Ectodermal cell (in vitro differentiated cells): ENCODE data around the gene PRRX1.
A peak's percentile ranks its signal among the peaks of the same experiment; 100 is the strongest.

Source experiments
- H3K27ac ChIP-seq: 2 replicates; pipeline ENCODE4 v1.7.0; 2013; ENCODE audit warnings: mild to moderate bottlenecking, low read depth, low read length; ENCODE audit not compliant: insufficient read depth, poor library complexity, severe bottlenecking
- H3K27me3 ChIP-seq: 2 replicates; pipeline ENCODE4 v1.7.0; 2013; ENCODE audit warnings: mild to moderate bottlenecking, low read length; ENCODE audit not compliant: insufficient read depth, control insufficient read depth, poor library complexity, severe bottlenecking
- H3K36me3 ChIP-seq: one replicate; pipeline ENCODE4 v1.7.0; 2013; ENCODE audit warnings: low read length; ENCODE audit not compliant: control insufficient read depth, insufficient read depth
- H3K4me1 ChIP-seq: one replicate; pipeline ENCODE4 v1.7.0; 2013; ENCODE audit warnings: low read length; ENCODE audit not compliant: control insufficient read depth, insufficient read depth
- H3K4me3 ChIP-seq: 2 replicates; pipeline ENCODE4 v1.7.0; 2013; ENCODE audit warnings: low read depth, low read length, control low read depth; ENCODE audit not compliant: insufficient read depth
- H3K9me3 ChIP-seq: 2 replicates; pipeline ENCODE4 v1.7.0; 2013; ENCODE audit warnings: mild to moderate bottlenecking, low read length, moderate library complexity; ENCODE audit not compliant: control insufficient read depth
- WGBS, 2 experiments: methylation state at CpG; one replicate each; pipeline ENCODE4 v1.1.7; 2013; ENCODE audit warnings: missing lambda C conversion rate in 2 of 2; 5-methylcytosine and 5-hydroxymethylcytosine counted together

The PRRX1 gene

DNA sequence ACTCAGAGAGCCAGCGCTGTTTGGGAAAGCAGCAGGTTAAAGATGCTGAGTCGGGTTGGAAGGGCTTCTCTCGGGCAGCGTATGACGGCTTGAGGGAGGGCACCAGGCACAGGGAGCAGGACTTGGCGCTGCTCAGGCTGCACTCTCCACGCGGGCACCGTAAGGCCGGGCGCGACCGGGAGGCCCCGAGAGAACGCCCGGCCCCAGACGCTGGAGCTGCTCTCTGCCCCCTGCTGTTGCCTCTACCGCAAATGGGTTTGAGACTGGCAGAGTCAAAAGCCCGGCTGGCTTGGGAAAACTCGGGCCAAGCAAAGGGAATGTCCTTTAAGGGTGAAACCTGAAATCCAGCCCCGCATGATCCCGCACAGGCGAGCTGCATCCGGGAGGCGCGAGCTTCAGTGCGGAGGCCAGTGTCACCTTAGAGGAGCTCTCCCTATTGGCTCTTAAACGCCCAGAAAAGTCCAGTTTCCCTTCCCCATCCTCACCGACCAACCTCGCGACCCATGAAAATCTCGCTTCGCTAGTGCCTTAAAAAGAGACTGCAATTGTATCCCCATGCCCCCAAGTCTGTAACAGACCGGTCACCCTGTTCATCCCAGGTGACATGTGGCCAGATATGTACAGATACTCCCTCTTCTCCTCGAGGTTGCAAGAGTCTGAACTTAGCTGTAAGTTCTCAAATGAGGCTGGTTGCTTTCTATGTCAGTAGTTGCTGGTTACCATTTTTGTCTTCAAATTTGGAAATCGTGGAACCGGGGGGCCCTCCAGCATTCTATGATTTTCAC lies 1.1 kb downstream of the PRRX1 start:
- Histone ChIP-seq H3K36me3 (no peaks in the 10 kb centered on the region), H3K9me3 (no peaks in the 10 kb centered on the region), H3K27me3 (peaks cover 100% of the 10 kb centered on the region), H3K4me1 (peaks cover 30% of the 10 kb centered on the region), H3K27ac (no peak overlapping the region), H3K4me3 (peak overlapping the region; percentile 56)
- WGBS, 2 experiments: 5 to 7% methylated on average over 37 of the region's 37 CpGs

DNA sequence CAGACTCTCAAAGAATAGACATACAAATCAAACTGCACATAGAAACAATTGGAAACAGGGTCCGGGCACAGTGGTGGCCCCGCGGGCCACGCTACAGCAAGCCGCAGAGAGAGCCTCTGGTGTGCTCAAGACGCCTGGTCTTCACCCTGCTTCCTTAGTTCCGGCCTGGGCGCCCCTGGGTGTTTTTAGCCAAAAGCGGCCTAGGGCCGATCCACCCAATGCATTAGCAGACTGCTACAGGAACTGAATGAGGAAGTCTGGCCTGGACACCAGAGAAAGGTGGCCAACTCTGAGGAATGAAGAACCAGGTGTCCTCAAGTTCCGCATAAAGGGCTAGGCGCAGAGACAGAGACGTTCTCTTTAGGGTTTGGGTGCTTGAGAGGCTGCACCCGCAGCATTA lies 1.7 kb downstream of the PRRX1 start:
- Histone ChIP-seq H3K4me1 (peaks cover 30% of the 10 kb centered on the region), H3K36me3 (no peaks in the 10 kb centered on the region), H3K27ac (no peak overlapping the region), H3K9me3 (no peaks in the 10 kb centered on the region), H3K4me3 (no peak overlapping the region), H3K27me3 (peaks cover 100% of the 10 kb centered on the region)
- WGBS, 2 experiments: 50 to 52% methylated on average over 14 of the region's 14 CpGs

DNA sequence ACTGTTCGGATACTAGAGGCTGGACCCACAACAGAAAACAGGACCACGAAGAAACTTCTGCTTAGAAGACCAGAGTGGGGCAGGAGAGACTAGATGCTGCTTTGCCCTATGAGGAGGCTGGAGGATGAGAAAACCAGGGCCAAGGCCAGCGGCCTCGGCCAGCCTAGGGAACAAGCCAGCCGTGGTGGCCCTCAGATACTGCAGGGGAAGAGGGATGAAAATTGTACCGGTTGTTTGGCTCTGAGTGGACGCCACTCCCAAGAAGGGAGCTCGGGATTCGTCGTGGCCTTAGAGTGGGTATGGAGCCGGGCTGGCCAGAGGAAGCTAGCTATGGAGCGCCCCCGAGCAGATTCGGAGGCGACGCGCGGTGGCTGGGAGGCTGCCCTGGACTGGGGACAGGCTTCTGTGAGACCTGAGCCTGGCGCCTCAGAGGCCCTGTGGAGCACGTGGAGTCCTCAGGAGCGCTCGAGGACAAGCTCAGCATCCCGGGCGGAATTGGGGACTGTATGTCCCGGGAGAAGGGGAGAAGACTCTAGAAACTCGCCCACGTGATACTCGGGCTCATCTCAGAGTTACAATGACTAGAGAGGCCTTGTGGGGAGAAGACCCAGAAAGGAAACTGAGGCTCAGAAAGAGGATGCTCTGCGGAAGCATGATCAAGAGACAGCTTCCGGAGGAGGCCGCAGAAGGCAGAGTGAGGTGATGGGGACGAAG lies 2.8 kb downstream of the PRRX1 start:
- 44 to 45% methylated on average over 32 of the region's 32 CpGs for WGBS, 2 experiments
- Histone ChIP-seq H3K9me3 (no peaks in the 10 kb centered on the region), H3K36me3 (no peaks in the 10 kb centered on the region), H3K27me3 (peaks cover 100% of the 10 kb centered on the region), H3K27ac (no peak overlapping the region), H3K4me3 (no peak overlapping the region), H3K4me1 (peaks cover 34% of the 10 kb centered on the region)

DNA sequence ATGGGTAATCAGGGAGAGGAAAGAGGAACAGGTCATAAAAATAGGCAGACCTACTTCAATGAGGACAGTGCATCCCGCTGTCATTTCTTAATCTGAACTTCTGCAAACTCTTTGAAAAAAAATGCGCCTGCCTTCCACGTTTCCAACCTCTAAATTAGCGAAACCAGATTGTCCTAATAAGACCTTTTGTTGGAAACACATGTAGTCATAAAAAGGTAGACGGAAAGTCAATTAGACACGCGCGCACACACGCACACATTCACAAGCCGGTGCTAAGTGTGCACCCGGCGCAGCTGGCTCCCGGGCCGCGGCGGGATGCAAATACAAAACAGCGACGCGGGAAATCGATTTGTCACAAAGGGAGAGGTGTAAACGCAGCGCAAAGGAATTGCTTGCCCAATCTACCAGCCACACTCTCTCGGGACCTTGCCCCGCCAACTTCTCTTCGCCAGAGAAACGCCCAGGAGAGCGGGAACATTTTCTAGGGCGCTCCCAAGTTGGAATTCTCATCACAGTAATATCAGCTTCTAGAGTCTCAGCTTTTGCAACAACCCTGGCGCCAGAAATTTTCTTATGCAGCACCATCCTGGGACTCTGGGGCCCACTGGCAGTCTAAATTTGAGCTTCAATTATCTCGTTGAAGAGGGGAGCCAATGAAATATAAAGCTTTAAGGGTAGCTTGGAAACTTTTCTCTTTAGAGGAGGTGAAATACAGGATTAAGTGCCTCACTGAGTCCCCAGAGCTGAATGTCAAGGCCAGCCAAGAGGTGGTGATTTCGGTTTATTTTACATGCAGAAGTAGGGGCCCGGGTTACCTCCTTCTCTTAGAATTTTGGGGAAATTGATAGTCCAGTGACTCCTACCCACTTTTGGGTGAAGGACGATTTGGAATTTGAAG lies 4.5 kb downstream of the PRRX1 start:
- WGBS, 2 experiments: 13 to 16% methylated on average over 33 of the region's 33 CpGs
- Histone ChIP-seq H3K9me3 (no peaks in the 10 kb centered on the region), H3K4me3 (no peak overlapping the region), H3K36me3 (no peaks in the 10 kb centered on the region), H3K27ac (no peak overlapping the region), H3K27me3 (peaks cover 88% of the 10 kb centered on the region), H3K4me1 (peaks cover 23% of the 10 kb centered on the region)

DNA sequence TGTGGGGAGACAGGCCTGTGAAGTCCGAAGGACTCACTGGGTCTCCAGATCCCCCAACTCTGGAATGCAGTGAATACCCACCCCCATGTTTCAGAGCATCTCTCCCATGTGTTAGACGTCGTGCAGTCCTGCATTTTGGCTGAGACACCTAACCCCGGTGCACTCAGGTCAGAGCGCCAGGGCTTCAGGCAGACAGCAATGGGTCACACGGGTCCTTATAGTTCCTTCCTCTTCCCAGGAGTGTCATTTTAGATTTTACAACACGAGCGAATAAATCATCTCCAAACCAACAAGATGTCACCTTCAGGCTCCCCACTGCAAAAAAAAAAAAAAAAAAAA lies 5.1 kb downstream of the PRRX1 start:
- H3K9me3 ChIP-seq: no peaks in the 10 kb centered on the region
- WGBS, 2 experiments: 20 to 36% methylated on average over 8 of the region's 8 CpGs
- no peak overlapping the region for H3K27ac ChIP-seq
- H3K36me3 ChIP-seq: no peaks in the 10 kb centered on the region
- no peak overlapping the region for H3K4me3 ChIP-seq
- H3K27me3 ChIP-seq: peaks cover 81% of the 10 kb centered on the region
- H3K4me1 ChIP-seq: peaks cover 21% of the 10 kb centered on the region

DNA sequence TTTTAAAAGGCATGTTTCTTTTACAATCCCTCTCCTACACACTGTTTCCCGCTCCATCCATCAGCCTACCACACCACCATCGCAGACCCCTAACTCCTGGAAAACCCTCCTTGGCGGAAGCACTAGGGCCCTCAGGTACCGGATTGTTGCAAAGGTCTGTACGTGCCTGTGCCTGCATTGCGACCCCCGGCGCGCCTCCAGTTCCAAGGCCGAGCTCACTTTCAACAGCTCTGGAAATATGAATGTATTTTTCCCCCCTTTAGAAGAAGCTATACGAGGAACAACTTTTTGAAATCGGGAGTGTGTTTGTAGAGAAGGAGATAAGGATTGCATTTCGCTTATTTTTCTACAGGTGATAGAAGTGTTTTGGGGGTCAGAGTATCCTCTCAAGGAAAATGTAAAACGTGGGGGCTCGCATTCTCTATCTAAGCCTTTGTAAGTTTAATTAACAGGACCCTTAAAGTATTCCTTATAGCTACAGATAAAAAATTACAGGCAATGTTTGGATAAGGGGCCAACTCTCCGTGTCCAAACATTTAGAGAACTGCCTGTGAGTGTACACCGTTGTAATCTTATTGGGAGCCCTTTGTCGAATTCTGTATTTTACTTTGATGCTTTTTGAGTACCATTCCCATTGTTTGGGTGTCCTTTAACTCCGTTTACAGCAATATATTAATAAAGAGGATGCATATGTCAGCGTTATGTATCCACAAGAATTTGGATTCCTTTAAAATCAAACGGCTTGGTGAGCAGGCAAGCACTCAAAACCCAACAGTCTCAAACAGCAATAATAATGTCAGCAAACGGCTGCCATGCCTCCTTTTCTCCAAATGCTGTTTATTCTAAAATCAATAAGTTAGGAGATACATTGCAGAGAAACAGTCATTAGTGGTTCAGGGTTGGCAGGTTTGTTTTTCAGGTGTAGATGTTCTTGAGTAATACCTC lies 5.9 kb downstream of the PRRX1 start:
- no peak overlapping the region for H3K27ac ChIP-seq
- H3K4me3 ChIP-seq: no peak overlapping the region
- WGBS, 2 experiments: 37 to 44% methylated on average over 21 to 22 of the region's 22 CpGs
- H3K36me3 ChIP-seq: no peaks in the 10 kb centered on the region
- no peaks in the 10 kb centered on the region for H3K9me3 ChIP-seq
- H3K27me3 ChIP-seq: peaks cover 74% of the 10 kb centered on the region
- H3K4me1 ChIP-seq: peaks cover 21% of the 10 kb centered on the region

DNA sequence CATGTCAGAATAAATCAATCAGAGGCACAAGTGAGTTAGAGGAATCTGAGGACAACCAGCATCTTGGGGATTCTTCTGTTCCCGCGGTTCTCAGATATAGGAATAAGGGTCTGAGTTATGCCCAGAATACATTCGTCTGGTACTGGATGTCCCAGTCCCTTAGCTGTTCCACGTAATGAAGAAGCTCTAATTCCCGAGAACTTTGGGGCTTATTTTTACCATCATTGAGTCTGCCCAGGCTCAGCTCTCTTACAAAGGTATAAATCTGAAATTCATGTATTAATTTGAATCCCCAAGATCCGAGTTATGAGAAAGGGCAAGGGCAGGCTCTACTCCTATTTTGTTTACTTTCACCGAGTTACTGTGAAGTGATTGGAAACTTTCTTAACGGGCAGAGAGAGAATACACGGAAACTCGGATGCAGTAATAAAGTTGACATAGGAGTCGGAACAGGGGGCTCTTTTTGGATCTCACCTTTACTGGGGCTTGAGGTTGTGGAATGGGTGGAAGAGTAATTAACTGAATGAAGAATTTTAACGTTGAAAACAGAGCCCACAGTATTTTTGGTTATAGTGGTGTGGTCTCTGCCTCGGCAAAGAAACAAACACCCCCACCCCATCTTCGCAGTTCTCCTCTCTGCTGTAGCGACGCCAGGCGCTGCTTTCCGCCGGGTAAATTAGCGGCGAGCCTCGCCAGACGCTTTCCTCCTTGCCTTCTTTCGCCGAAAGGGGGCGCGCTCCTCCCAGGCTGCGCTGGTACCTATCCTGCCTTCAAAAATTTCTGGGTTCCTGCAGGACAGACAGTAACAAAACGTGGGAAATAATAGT lies 7.1 kb downstream of the PRRX1 start:
- H3K27me3 ChIP-seq: peaks cover 62% of the 10 kb centered on the region

DNA sequence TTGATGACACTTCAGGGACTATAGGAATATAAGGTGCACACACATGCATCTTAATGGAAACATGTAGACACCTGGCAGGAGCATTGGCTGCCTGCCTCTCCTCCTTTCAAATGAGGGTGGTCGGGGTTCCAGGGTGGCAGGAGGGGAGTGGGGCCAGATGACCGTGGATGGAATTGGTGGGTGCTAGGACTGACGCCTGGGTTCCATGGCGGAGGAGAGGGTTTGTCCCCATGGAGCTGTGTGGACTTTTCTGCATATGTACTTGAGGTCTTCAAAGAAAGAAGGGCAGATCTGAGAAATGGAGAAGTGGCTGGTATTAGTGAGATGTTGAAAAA lies 7.7 kb downstream of the PRRX1 start:
- Histone ChIP-seq H3K36me3 (no peaks in the 10 kb centered on the region), H3K4me3 (no peak overlapping the region), H3K27ac (no peak overlapping the region), H3K4me1 (peaks cover 21% of the 10 kb centered on the region), H3K9me3 (no peaks in the 10 kb centered on the region), H3K27me3 (peaks cover 56% of the 10 kb centered on the region)
- 84% methylated on average over 4 of the region's 4 CpGs for WGBS, 2 experiments

More for the DNA sequence above, 7.1 kb downstream of the PRRX1 start:
- no peak overlapping the region for H3K27ac ChIP-seq
- H3K9me3 ChIP-seq: no peaks in the 10 kb centered on the region
- no peak overlapping the region for H3K4me3 ChIP-seq
- WGBS, 2 experiments: 13% methylated on average over 28 to 29 of the region's 29 CpGs
- no peaks in the 10 kb centered on the region for H3K36me3 ChIP-seq
- peaks cover 21% of the 10 kb centered on the region for H3K4me1 ChIP-seq

DNA sequence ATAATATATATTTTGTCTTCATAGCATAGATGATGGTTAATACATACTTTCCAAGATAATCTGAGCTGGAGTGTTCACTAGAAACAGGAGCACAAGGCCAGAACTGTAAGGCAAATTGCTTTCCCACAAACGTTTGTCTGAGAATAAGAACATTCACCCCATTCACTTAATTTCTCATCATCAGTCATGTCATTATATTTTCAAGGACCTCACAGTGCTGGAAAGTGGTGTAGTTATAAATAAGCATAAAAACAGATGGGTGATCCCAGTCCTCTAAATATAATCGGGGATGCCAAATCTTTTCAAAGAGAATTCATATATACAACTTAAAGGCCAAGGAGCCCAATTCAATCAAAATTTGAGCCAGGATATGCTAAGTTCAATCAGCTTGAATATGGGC lies 8.4 kb downstream of the PRRX1 start:
- peaks cover 49% of the 10 kb centered on the region for H3K27me3 ChIP-seq

More for the DNA sequence above, 8.4 kb downstream of the PRRX1 start:
- Histone ChIP-seq H3K36me3 (no peaks in the 10 kb centered on the region), H3K4me1 (peaks cover 19% of the 10 kb centered on the region), H3K27ac (no peak overlapping the region), H3K9me3 (no peaks in the 10 kb centered on the region), H3K4me3 (no peak overlapping the region)
- 80 to 95% methylated on average over 2 of the region's 2 CpGs for WGBS, 2 experiments
